K562 (cell line): Measurements from ENCODE around the gene IGSF3. TPM values are rescaled to one million over a fixed set of nuclear protein-coding genes. Genes with fewer than 3 reads are reported as not detected.

Source experiments
- BRD9 ChIP-seq: fragments of 450-650 bp; IDR thresholded peaks from 2 replicates; pipeline ENCODE4 v1.6.1; 2018; ENCODE audit warnings: low read depth; ENCODE audit not compliant: partially characterized antibody
- CBX3 ChIP-seq, 2 experiments: IDR thresholded peaks; 1 replicate in 1 of 2; 2 replicates in 1 of 2; pipeline ENCODE4 v1.6.1; 2012; ENCODE audit warnings: inconsistent platforms in 2 of 2, low read length in 2 of 2, borderline replicate concordance in 1 of 2, control low read depth in 1 of 2
- CREM ChIP-seq: IDR thresholded peaks from 2 replicates; pipeline ENCODE4 v1.6.1; 2014; ENCODE audit warnings: antibody characterized with exemption, low read depth
- E2F3 ChIP-seq: fragments of 250-450 bp; sonication (Bioruptor Pico); IDR thresholded peaks from 2 replicates; pipeline ENCODE4 v1.4.0; 2020; ENCODE audit warnings: mild to moderate bottlenecking
- EP300 ChIP-seq: IDR thresholded peaks from 2 replicates; pipeline ENCODE4 v1.6.1; 2012; ENCODE audit warnings: low read length, improper control_type of control experiment
- FOXM1 ChIP-seq, 2 experiments: fragments of 450-650 bp in 1 of 2; sonication (generic) in 1 of 2; formaldehyde crosslinking in 1 of 2; IDR thresholded peaks; 2 replicates each; pipeline versions ENCODE4 v1.6.1 to v1.9.0; 2017 to 2022; ENCODE audit warnings: low read depth in 2 of 2, mild to moderate bottlenecking in 2 of 2, missing genetic modification reagents in 1 of 2, moderate library complexity in 1 of 2
- HOXB6 ChIP-seq: fragments of 250-450 bp; sonication (Bioruptor Pico); IDR thresholded peaks from 2 replicates; pipeline ENCODE4 v1.5.1; 2022; ENCODE audit warnings: mild to moderate bottlenecking, borderline replicate concordance
- MAZ ChIP-seq, 2 experiments: fragments of 450-650 bp in 1 of 2; sonication (generic) in 1 of 2; formaldehyde crosslinking; IDR thresholded peaks in 1 of 2; conservative IDR thresholded peaks in 1 of 2; 2 replicates each; pipeline versions ENCODE4 v1.4.0 to v1.5.0; 2020; ENCODE audit warnings: mild to moderate bottlenecking in 1 of 2, missing genetic modification reagents in 1 of 2
- MTA1 ChIP-seq: fragments of 450-650 bp; IDR thresholded peaks from 2 replicates; pipeline ENCODE4 v1.6.1; 2017; ENCODE audit warnings: borderline replicate concordance
- NEUROD1 ChIP-seq: fragments of 150-350 bp; IDR thresholded peaks from 2 replicates; pipeline ENCODE4 v1.6.1; 2014; ENCODE audit warnings: borderline replicate concordance, low read length, low read depth; ENCODE audit not compliant: partially characterized antibody
- OTX1 ChIP-seq: fragments of 450-650 bp; formaldehyde crosslinking; IDR thresholded peaks from 2 replicates; pipeline ENCODE4 v1.4.0; 2022; ENCODE audit warnings: mild to moderate bottlenecking
- RBM39 ChIP-seq: fragments of 200-400 bp; formaldehyde crosslinking; optimal IDR thresholded peaks from 2 replicates; pipeline ENCODE3; 2018; ENCODE audit warnings: low read depth, low read length
- SMARCA4 ChIP-seq: fragments of 450-650 bp; IDR thresholded peaks from 2 replicates; pipeline ENCODE4 v1.6.1; 2016
- SMARCE1 ChIP-seq: fragments of 450-650 bp; IDR thresholded peaks from 2 replicates; pipeline ENCODE4 v1.7.1; 2016; ENCODE audit warnings: mild to moderate bottlenecking
- SRSF1 ChIP-seq: fragments of 200-400 bp; formaldehyde crosslinking; IDR thresholded peaks from 2 replicates; pipeline ENCODE4 v1.6.1; 2017; ENCODE audit warnings: mild to moderate bottlenecking, low read depth, low read length, moderate library complexity
- TCF3 ChIP-seq: sonication (generic); formaldehyde crosslinking; IDR thresholded peaks from 2 replicates; pipeline ENCODE4 v1.4.0; 2020; ENCODE audit warnings: mild to moderate bottlenecking, missing genetic modification reagents
- ZKSCAN1 ChIP-seq: fragments of 150-350 bp; IDR thresholded peaks from 2 replicates; pipeline ENCODE4 v1.6.1; 2016; ENCODE audit warnings: low read depth, low read length
- ZNF253 ChIP-seq: fragments of 250-450 bp; sonication (Bioruptor Pico); conservative IDR thresholded peaks from 2 replicates; pipeline ENCODE4 v1.6.1; 2021; ENCODE audit warnings: mild to moderate bottlenecking
- ZNF274 ChIP-seq: IDR thresholded peaks from 2 replicates; pipeline ENCODE4 v1.6.1; 2011; ENCODE audit warnings: low read depth, mild to moderate bottlenecking, low read length, moderate library complexity, borderline replicate concordance
- ZNF778 ChIP-seq: fragments of 450-650 bp; formaldehyde crosslinking; IDR thresholded peaks from 2 replicates; pipeline ENCODE4 v1.4.0; 2020; ENCODE audit warnings: mild to moderate bottlenecking, moderate library complexity
- polyA plus RNA-seq, 8 experiments: library from polyadenylated mRNA; depleted of rRNA in 4 of 8; stranded (reverse) in 5 of 8; unstranded in 3 of 8; fragments of >200 nt; fragmentation: Nextera tagmentation in 2 of 8; fragmentation: Illumina TruSeq in 1 of 8; extraction: Ambion mirVana in 2 of 8; extraction: Trizol in 1 of 8; gene quantifications; 2 replicates each; pipeline versions ENCODE4 v1.2.1 to v1.2.3, GENCODE V29; 2011 to 2014; ENCODE audit warnings: inconsistent platforms in 1 of 8, missing spikeins in 1 of 8
- total RNA-seq, 7 experiments: library from RNA; depleted of rRNA in 6 of 7; stranded (reverse); fragments of >200 nt in 6 of 7; fragmentation: Illumina TruSeq in 2 of 7; extraction: Trizol in 2 of 7; gene quantifications; 2 replicates each; pipeline versions ENCODE4 v1.2.1 to v1.2.3, GENCODE V29; 2011 to 2021; ENCODE audit warnings: low replicate concordance in 1 of 7
- TF ChIP-seq, protein P1 (sequence below): fragments of 450-650 bp; IDR thresholded peaks from 2 replicates; pipeline ENCODE4 v1.6.1; 2017; ENCODE audit warnings: antibody characterized with exemption, mild to moderate bottlenecking
- TF ChIP-seq, protein P2 (sequence below): sonication (generic); formaldehyde crosslinking; IDR thresholded peaks from 2 replicates; pipeline ENCODE4 v1.9.0; 2022; ENCODE audit warnings: mild to moderate bottlenecking, missing genetic modification reagents
- TF ChIP-seq, protein P3 (sequence below): fragments of 250-450 bp; sonication (Bioruptor Pico); IDR thresholded peaks from 2 replicates; pipeline ENCODE4 v1.8.0; 2021; ENCODE audit warnings: moderate library complexity, mild to moderate bottlenecking, inconsistent platforms

IGSF3 gene
- total and polyA plus RNA-seq, 9 of the 15 experiments (the other 6 are each of a cell fraction or from before 2014, with no cell fraction given): 1.1 to 15.0 (median 8.3) TPM

DNA sequence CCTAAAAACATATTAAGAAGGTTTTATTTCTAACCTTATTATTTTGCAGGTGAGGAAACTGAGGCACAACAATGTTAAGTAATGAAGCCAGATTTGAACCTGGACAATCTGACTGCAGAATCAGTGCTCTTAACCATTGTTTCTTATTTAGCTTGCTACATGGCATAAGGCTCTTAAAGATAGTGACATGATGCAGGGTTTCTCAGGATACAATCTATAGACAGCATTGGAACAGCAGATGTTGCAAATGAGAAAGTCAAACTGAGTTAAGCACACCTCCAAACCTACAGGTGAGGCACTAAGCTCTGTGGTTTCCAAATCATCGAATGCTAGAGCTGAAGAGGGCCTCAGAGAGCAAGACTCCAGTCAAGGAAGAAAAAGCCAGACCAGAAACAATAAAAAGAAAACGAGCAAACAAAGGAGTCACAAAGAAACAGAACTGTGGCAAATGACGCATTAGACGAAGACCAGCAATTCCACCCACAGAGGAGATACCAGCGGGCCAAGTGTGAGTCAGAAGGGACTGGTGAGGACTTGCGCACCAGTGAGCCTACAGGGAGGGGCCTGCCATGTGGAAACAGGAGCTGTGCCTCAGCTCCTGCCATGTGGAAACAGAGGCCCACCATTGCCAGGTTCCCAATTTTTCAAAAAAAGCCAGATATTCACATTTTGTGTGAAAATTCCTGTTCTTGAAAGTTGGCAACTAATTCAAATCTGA is 111.1 kb downstream of the IGSF3 start (continued):
- TF ChIP-seq ZNF778 (CRISPR knock-in tag) (no peak), MAZ (CRISPR knock-in tag; conservative IDR thresholded peaks at IDR 0.05 in 1 of 2, IDR thresholded peaks at IDR 0.05 in 1 of 2) (peak in 1 of 2 experiments; percentile 23; a peak in 1 of 4 replicates), OTX1 (CRISPR knock-in tag) (no peak), E2F3 (CRISPR knock-in tag) (no peak), CBX3 (IDR thresholded peaks at IDR 0.05; ENCODE audit: borderline replicate concordance in 1 of 2, low read length in 2 of 2) (peak in 1 of 2 experiments; percentile 61; a peak in 1 of 3 replicates), CREM (peak; percentile 67), ZNF253 (CRISPR knock-in tag) (no peak), SRSF1 (no peak), RBM39 (no peak), ZKSCAN1 (peak; percentile 50; the same call in 1 of the 2 replicates), HOXB6 (CRISPR knock-in tag) (no peak), TCF3 (peak; percentile 45), NEUROD1 (peak; percentile 46), SMARCA4 (peak; percentile 85), BRD9 (peak; percentile 33), ZNF274 (no peak), EP300 (no peak), FOXM1 (IDR thresholded peaks at IDR 0.05; ENCODE audit: low read depth) (no peak), FOXM1 (CRISPR knock-in tag; IDR thresholded peaks at IDR 0.05; ENCODE audit: low read depth) (no peak), MTA1 (peak; percentile 43; the same call in 1 of the 2 replicates), SMARCE1 (peak; percentile 88)
- TF ChIP-seq, protein P1, sequence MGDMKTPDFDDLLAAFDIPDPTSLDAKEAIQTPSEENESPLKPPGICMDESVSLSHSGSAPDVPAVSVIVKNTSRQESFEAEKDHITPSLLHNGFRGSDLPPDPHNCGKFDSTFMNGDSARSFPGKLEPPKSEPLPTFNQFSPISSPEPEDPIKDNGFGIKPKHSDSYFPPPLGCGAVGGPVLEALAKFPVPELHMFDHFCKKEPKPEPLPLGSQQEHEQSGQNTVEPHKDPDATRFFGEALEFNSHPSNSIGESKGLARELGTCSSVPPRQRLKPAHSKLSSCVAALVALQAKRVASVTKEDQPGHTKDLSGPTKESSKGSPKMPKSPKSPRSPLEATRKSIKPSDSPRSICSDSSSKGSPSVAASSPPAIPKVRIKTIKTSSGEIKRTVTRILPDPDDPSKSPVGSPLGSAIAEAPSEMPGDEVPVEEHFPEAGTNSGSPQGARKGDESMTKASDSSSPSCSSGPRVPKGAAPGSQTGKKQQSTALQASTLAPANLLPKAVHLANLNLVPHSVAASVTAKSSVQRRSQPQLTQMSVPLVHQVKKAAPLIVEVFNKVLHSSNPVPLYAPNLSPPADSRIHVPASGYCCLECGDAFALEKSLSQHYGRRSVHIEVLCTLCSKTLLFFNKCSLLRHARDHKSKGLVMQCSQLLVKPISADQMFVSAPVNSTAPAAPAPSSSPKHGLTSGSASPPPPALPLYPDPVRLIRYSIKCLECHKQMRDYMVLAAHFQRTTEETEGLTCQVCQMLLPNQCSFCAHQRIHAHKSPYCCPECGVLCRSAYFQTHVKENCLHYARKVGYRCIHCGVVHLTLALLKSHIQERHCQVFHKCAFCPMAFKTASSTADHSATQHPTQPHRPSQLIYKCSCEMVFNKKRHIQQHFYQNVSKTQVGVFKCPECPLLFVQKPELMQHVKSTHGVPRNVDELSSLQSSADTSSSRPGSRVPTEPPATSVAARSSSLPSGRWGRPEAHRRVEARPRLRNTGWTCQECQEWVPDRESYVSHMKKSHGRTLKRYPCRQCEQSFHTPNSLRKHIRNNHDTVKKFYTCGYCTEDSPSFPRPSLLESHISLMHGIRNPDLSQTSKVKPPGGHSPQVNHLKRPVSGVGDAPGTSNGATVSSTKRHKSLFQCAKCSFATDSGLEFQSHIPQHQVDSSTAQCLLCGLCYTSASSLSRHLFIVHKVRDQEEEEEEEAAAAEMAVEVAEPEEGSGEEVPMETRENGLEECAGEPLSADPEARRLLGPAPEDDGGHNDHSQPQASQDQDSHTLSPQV: peak; percentile 88
- TF ChIP-seq, protein P2, sequence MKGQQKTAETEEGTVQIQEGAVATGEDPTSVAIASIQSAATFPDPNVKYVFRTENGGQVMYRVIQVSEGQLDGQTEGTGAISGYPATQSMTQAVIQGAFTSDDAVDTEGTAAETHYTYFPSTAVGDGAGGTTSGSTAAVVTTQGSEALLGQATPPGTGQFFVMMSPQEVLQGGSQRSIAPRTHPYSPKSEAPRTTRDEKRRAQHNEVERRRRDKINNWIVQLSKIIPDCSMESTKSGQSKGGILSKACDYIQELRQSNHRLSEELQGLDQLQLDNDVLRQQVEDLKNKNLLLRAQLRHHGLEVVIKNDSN (CRISPR knock-in tag): no peak
- TF ChIP-seq, protein P3, sequence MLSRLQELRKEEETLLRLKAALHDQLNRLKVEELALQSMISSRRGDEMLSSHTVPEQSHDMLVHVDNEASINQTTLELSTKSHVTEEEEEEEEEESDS (CRISPR knock-in tag): no peak
